Forelimb muscle (tissue), 1 donor: Measurements from ENCODE around the gene C20orf96. TPM values are rescaled to one million over a fixed set of nuclear protein-coding genes. Genes with fewer than 3 reads are reported as not detected.
A peak's percentile ranks its signal among the peaks of the same experiment; 100 is the strongest.
"Not testable (repeated sequence)": the region's sequence is repeated elsewhere in the genome, so short reads cannot be mapped to it uniquely, and the experiment has no call there.

Experiments
- DNase-seq: peaks from one replicate; pipeline ENCODE4 v3.0.0-alpha.2; 2013; ENCODE audit warnings: low read depth
- polyA plus RNA-seq: library from polyadenylated mRNA; unstranded; fragments of 120-200 nt; gene quantifications from one replicate; pipeline ENCODE4 v1.2.1, GENCODE V29; 2013; ENCODE audit not compliant: insufficient read length

The C20orf96 gene
- polyA plus RNA-seq, 1 donor: 11.3 TPM

- peak; percentile 41 for DNase-seq
Measured at GRCh38 chr20:278607-279571, 11.7 kb downstream of the C20orf96 start.

- no peak for DNase-seq
Measured at GRCh38 chr20:278181-278580, 12.4 kb downstream of the C20orf96 start.

- DNase-seq: no peak
Measured at GRCh38 chr20:277496-277781, 13.1 kb downstream of the C20orf96 start.

GRCh38 chr20:276620-277495, 13.7 kb downstream of the C20orf96 start:
- DNase-seq: no peak

- no peak for DNase-seq
Measured at GRCh38 chr20:275791-276190, 14.8 kb downstream of the C20orf96 start.

GRCh38 chr20:273884-274283, 16.7 kb downstream of the C20orf96 start:
- no peak for DNase-seq

- no peak for DNase-seq
Measured at GRCh38 chr20:272718-273117, 17.8 kb downstream of the C20orf96 start.

- DNase-seq: no peak
Measured at GRCh38 chr20:271528-271927, 19.0 kb downstream of the C20orf96 start.

- DNase-seq: no peak
Measured at GRCh38 chr20:271069-271468, 19.5 kb downstream of the C20orf96 start.

- DNase-seq: no peak
Measured at GRCh38 chr20:270517-270916, 20.0 kb downstream of the C20orf96 start.

GRCh38 chr20:266596-267562, 23.7 kb downstream of the C20orf96 start:
- no peak for DNase-seq

- no peak for DNase-seq
Measured at GRCh38 chr20:263701-264100, 26.8 kb downstream of the C20orf96 start.

- no peak for DNase-seq
Measured at GRCh38 chr20:259981-260380, 30.6 kb downstream of the C20orf96 start.

- DNase-seq: no peak
Measured at GRCh38 chr20:258963-259362, 31.6 kb downstream of the C20orf96 start.

GRCh38 chr20:258269-258858, 32.2 kb downstream of the C20orf96 start:
- DNase-seq: no peak

GRCh38 chr20:257419-257818, 33.1 kb downstream of the C20orf96 start, which contains the start of gene DEFB132:
Gene DEFB132 (plus strand): TSS chr20:257724. CDS start chr20:257779, 55 bp downstream.
- no peak for DNase-seq

- DNase-seq: not testable (repeated sequence)
Measured at GRCh38 chr20:253447-253846, 37.1 kb downstream of the C20orf96 start.

- DNase-seq: no peak
Measured at GRCh38 chr20:252801-253200, 37.7 kb downstream of the C20orf96 start.

- no peak for DNase-seq
Measured at GRCh38 chr20:251354-251753, 39.2 kb downstream of the C20orf96 start.

GRCh38 chr20:242905-243304, 47.6 kb downstream of the C20orf96 start:
- DNase-seq: no peak

GRCh38 chr20:237929-238328, 52.6 kb downstream of the C20orf96 start:
- no peak for DNase-seq
